ENCODE measurements around the gene GPATCH11. TPM values are rescaled to one million over a fixed set of nuclear protein-coding genes. Genes with fewer than 3 reads are reported as not detected.

Gene GPATCH11
- total RNA-seq, 1 donor from 2014 or later = 7.8 TPM

DNA sequence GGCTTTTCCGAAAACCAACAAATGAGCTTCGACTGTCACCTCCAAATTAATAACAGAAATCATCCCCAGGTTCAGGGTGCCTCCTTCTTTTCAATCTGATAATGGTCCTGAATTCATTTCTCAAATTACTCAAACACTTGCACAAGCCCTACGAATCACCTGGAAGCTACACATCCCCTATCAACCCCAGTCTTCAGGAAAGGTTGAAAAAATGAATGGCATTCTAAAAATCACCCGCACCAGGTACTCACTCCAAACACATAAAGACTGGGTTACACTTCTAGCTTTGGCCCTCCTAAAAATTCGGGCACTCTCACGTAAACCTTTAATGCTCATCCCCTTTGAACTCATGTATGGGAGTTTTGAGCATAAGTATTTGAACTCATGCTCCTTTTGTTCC lies 48.6 kb downstream of the GPATCH11 start:
- Histone ChIP-seq H3K9me3 (no peaks in the 10 kb centered on the region), H3K4me1 (no peaks in the 10 kb centered on the region), H3K36me3 (peaks cover 99% of the 10 kb centered on the region), H3K27me3 (no peaks in the 10 kb centered on the region), H3K27ac (no peak overlapping the region), H3K4me3 (no peak overlapping the region)
- TF ChIP-seq, protein P1, sequence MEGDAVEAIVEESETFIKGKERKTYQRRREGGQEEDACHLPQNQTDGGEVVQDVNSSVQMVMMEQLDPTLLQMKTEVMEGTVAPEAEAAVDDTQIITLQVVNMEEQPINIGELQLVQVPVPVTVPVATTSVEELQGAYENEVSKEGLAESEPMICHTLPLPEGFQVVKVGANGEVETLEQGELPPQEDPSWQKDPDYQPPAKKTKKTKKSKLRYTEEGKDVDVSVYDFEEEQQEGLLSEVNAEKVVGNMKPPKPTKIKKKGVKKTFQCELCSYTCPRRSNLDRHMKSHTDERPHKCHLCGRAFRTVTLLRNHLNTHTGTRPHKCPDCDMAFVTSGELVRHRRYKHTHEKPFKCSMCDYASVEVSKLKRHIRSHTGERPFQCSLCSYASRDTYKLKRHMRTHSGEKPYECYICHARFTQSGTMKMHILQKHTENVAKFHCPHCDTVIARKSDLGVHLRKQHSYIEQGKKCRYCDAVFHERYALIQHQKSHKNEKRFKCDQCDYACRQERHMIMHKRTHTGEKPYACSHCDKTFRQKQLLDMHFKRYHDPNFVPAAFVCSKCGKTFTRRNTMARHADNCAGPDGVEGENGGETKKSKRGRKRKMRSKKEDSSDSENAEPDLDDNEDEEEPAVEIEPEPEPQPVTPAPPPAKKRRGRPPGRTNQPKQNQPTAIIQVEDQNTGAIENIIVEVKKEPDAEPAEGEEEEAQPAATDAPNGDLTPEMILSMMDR (IDR thresholded peaks at IDR 0.05) = no peak
- intact Hi-C loops (cut with DNase I) = no loop called here
- no peak for DNase-seq
- ATAC-seq = no peak

DNA sequence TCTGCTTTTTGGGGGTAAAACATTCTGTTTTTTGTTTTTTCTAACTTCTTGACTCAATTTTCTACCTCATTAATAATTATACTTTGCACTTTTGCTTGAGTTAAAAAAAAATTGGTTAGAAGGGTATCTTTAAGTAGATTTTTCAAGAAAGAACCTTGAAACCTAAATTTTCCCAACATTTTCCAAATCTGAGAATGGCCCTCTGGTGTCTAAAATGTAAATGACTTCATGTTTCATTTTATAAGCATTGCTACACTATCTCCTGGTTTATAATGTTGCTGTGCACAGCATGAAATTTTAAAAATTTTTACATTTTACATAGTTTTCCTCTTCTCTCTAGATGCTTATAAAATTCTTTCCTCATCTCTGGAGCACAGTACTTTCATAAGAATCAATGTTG lies 58.2 kb downstream of the GPATCH11 start:
- no peaks in the 10 kb centered on the region for H3K4me1 ChIP-seq
- intact Hi-C loops (cut with DNase I) = no loop called here
- no peak for ATAC-seq
- H3K4me3 ChIP-seq = no peak overlapping the region
- H3K27ac ChIP-seq = no peak overlapping the region
- peaks cover 96% of the 10 kb centered on the region for H3K36me3 ChIP-seq
- no peak for DNase-seq
- no peaks in the 10 kb centered on the region for H3K9me3 ChIP-seq
- H3K27me3 ChIP-seq = no peaks in the 10 kb centered on the region
- TF ChIP-seq, protein P1 (IDR thresholded peaks at IDR 0.05) = no peak

DNA sequence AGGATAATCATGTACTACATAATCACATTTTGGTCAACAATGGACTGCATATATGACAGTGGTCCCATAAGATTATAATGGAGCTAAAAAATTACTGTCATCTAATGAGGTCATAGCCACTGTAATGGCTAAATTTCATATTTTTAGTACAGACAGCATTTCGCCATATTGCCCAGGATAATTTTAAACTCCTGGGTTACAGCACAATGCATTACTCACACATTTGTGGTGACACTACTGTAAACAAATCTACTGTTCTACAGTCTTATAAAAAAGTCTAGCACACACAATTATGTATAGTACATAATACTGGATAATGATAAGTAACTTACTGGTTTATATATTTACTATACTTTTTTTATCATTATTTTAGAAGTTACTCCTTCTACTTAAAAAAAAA lies 59.7 kb downstream of the GPATCH11 start:
- H3K36me3 ChIP-seq = peaks cover 97% of the 10 kb centered on the region
- TF ChIP-seq, protein P1 (IDR thresholded peaks at IDR 0.05) = no peak

DNA sequence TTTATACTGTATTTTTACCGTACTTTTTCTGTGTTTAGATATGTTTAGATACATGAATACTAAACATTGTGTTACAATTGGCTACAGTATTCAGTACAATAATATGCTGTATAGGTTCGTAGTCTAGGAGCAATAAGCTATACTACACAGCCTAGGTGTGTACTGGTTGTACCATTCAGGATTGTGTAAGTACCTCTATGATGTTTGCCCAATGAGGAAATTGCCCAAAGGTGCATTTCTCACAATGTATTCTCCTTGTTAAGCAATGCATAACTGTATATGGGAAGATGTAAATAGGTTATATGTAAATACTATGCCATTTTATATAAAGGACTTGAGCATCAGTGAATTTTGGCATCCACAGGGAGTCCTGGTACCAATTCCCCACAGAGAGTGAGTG lies 61.7 kb downstream of the GPATCH11 start:
- ATAC-seq = no peak
- Histone ChIP-seq H3K4me3 (no peak overlapping the region), H3K27me3 (no peaks in the 10 kb centered on the region), H3K27ac (no peak overlapping the region), H3K4me1 (no peaks in the 10 kb centered on the region), H3K36me3 (peaks cover 81% of the 10 kb centered on the region), H3K9me3 (no peaks in the 10 kb centered on the region)
- TF ChIP-seq, protein P1 (IDR thresholded peaks at IDR 0.05) = no peak
- no peak for DNase-seq
- intact Hi-C loops (cut with DNase I) = no loop called here

More for the DNA sequence above, 59.7 kb downstream of the GPATCH11 start:
- DNase-seq (no peak), ATAC-seq (no peak)
- no peaks in the 10 kb centered on the region for H3K4me1 ChIP-seq
- H3K27me3 ChIP-seq = no peaks in the 10 kb centered on the region
- H3K27ac ChIP-seq = no peak overlapping the region
- no peak overlapping the region for H3K4me3 ChIP-seq
- intact Hi-C loops (cut with DNase I) = no loop called here
- no peaks in the 10 kb centered on the region for H3K9me3 ChIP-seq

DNA sequence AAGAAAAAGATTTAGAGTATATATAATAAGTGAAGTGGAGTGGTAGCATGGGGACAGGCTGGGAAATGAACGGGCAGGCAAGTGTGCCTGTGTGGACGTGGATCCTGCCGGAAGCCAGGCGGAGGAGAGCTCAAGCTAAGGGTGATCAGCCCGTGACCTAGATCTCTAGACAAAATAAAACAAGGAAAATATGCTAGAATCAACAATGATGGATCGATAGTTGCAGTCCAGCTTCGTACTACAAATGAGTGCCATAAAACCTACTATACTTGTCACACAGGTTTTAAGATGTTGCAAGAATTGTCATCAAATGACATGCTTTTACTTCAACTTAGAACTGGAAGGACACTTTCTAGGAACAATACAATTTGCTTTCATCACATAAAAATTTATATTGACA lies 64.0 kb downstream of the GPATCH11 start:
- Histone ChIP-seq H3K36me3 (peaks cover 65% of the 10 kb centered on the region), H3K27ac (no peak overlapping the region), H3K27me3 (no peaks in the 10 kb centered on the region), H3K4me1 (no peaks in the 10 kb centered on the region), H3K4me3 (no peak overlapping the region), H3K9me3 (no peaks in the 10 kb centered on the region)
- intact Hi-C loops (cut with DNase I) = no loop called here
- no peak for ATAC-seq
- no peak for DNase-seq
- TF ChIP-seq, protein P1 (IDR thresholded peaks at IDR 0.05) = no peak

Other genes starting within 250 kb of the GPATCH11 start
- gene STRN, start 118.0 kb upstream of the GPATCH11 start, total RNA-seq = 33.1 TPM
- 23.1 TPM for gene HEATR5B, start 146 bp upstream of the GPATCH11 start, total RNA-seq
- gene EIF2AK2, start 72.5 kb downstream of the GPATCH11 start, total RNA-seq = 57.1 TPM
- gene SULT6B1, start 104.2 kb downstream of the GPATCH11 start, total RNA-seq = not detected
- 38.8 TPM for gene CEBPZOS, start 112.0 kb downstream of the GPATCH11 start, total RNA-seq
- gene CEBPZ, start 147.1 kb downstream of the GPATCH11 start, total RNA-seq = 47.7 TPM
- 16.7 TPM for gene NDUFAF7, start 147.1 kb downstream of the GPATCH11 start, total RNA-seq
- 43.6 TPM for gene PRKD3, start 240.3 kb downstream of the GPATCH11 start, total RNA-seq